Activated naive CD8-positive, alpha-beta T cell treated with anti-CD3 and anti-CD28 coated beads, Interleukin-2, amount 10 ng/mL, durations not matched to agents 7 days and 5 days (primary cell): ENCODE results near the gene CHMP2A. TPM values are rescaled to one million over a fixed set of nuclear protein-coding genes. Genes with fewer than 3 reads are reported as not detected.

ENCODE experiments used
- ATAC-seq: fragments of 150-1000 bp; cut with Tn5 transposase; one replicate; pipeline ENCODE4 v1.10.0; 2021; ENCODE audit warnings: low read depth, moderate library complexity
- POLR2A ChIA-PET: fragments of 350-600 bp; sonication (Branson Sonifier 250); formaldehyde crosslinking; loops from one replicate; lab custom pipeline; 2021; ENCODE audit warnings: antibody characterized with exemption; lab: Charles Lee
- DNase-seq: peaks from one replicate; pipeline ENCODE4 v3.0.0; 2021
- H3K27ac Mint-ChIP-seq: one replicate; pipeline ENCODE4 v1.8.0; 2022; ENCODE audit warnings: mild to moderate bottlenecking, mixed read lengths
- H3K27me3 Mint-ChIP-seq: one replicate; pipeline ENCODE4 v1.8.0; 2022; ENCODE audit warnings: mild to moderate bottlenecking, moderate library complexity, mixed read lengths
- H3K36me3 Mint-ChIP-seq: one replicate; pipeline ENCODE4 v1.8.0; 2021; ENCODE audit warnings: mild to moderate bottlenecking, mixed read lengths
- H3K4me1 Mint-ChIP-seq: one replicate; pipeline ENCODE4 v1.8.0; 2021; ENCODE audit warnings: mixed read lengths
- H3K4me3 Mint-ChIP-seq: one replicate; pipeline ENCODE4 v1.8.0; 2022; ENCODE audit warnings: mild to moderate bottlenecking, moderate library complexity, mixed read lengths
- H3K9me3 Mint-ChIP-seq: one replicate; pipeline ENCODE4 v1.8.0; 2021; ENCODE audit warnings: mixed read lengths
- total RNA-seq, 2 experiments: library from RNA; stranded (reverse); gene quantifications; one replicate each; pipeline ENCODE4 v1.2.3, GENCODE V29; 2021

CHMP2A gene
- total RNA-seq, 2 experiments from 2014 or later, result 99.0 to 111 TPM

DNA sequence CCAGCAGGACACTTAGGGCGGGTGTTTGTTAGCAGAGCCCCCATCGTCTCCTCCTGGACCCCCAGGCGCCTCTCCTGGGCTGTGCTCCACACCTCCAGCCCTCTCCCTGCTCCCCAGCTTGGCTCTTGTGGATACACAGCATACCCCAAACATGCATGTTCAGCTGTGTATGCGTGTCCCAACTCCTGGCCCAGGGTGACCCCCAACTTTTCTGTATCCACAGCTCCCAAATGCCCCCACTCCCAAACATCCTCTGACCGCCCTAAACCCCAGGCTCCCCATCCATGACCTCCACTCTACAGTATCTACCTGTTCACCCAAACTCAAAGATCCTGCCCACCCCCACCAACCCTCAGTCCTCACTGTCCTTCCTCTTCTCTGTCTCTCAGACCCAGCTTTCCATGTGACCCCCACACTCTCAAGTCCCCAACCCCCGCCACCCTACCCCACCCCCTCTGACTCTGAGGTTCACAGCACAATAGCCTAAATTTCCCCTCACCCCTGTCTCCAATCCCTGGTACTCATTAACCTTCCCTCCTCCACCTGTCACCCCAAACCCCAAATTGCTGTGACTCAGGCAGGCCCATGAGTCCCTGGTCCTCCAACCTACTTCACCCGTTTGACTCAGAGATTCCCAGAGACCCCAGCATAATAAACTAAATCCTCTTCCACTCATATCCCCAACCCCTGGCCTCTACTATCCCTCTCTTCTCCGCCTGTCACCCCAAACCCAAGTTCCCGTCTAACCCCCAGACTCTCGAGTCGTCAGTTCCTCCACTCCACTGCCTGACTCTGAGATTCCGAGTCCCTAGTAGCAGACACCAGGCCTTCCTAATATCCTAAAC is 2.5 kb upstream of the CHMP2A start:
- peaks cover 42% of the 10 kb centered on the region for H3K4me1 Mint-ChIP-seq
- H3K9me3 Mint-ChIP-seq, result no peaks in the 10 kb centered on the region
- peak; percentile 28 for DNase-seq
- no peak for ATAC-seq
- POLR2A ChIA-PET, result interaction anchor here (0.5 to 5.9 kb wide), 8 partner anchors 13 to 44 kb away, joined by 3 to 50 read pairs (median 4); partner anchors contain the start of genes MZF1, TRIM28 and ZBTB45
- no peaks in the 10 kb centered on the region for H3K27me3 Mint-ChIP-seq
- H3K36me3 Mint-ChIP-seq, result peaks cover 26% of the 10 kb centered on the region
- peak overlapping the region; percentile 98 for H3K27ac Mint-ChIP-seq
- H3K4me3 Mint-ChIP-seq, result peak overlapping the region; percentile 96

DNA sequence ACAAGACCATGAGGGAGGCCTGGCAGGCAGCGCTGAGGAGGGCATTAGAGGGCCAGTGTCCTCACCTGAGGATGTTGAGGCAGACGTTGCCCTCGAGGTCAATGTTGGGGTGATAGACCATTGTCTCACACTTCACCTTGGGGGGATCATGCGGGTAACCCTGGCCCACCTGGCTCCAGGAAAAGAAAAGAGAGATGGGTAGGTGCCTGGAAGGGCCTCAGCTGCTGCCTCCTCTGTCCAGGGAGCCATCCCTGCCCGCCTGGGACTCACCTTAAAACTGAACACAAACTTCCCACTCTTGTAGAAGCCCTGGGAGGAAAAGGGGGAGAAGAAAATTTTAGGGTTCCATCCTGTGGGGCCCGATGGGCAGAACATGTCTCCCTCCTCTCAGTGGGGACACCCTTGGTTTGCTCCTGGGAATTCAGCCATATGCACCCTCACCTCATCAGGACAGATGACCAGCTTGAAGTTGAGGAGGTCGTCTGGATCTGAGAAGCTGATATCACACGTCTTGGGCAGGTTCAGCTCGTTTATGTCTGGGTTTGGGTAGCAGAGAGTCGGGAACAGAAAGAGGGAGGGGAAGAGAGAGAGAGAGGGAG is 1.8 kb upstream of the CHMP2A start:
- no peak for ATAC-seq
- Mint-ChIP-seq H3K4me3 (peak overlapping the region; percentile 96), H3K27me3 (no peaks in the 10 kb centered on the region), H3K27ac (peak overlapping the region; percentile 98), H3K4me1 (peaks cover 43% of the 10 kb centered on the region), H3K9me3 (no peaks in the 10 kb centered on the region), H3K36me3 (peaks cover 26% of the 10 kb centered on the region)
- POLR2A ChIA-PET, result interaction anchor here (0.8 to 4.8 kb wide), 4 partner anchors 12 to 38 kb away, joined by 3 to 28 read pairs (median 4); partner anchors contain the start of genes TRIM28 and ZBTB45
- DNase-seq, result no peak

DNA sequence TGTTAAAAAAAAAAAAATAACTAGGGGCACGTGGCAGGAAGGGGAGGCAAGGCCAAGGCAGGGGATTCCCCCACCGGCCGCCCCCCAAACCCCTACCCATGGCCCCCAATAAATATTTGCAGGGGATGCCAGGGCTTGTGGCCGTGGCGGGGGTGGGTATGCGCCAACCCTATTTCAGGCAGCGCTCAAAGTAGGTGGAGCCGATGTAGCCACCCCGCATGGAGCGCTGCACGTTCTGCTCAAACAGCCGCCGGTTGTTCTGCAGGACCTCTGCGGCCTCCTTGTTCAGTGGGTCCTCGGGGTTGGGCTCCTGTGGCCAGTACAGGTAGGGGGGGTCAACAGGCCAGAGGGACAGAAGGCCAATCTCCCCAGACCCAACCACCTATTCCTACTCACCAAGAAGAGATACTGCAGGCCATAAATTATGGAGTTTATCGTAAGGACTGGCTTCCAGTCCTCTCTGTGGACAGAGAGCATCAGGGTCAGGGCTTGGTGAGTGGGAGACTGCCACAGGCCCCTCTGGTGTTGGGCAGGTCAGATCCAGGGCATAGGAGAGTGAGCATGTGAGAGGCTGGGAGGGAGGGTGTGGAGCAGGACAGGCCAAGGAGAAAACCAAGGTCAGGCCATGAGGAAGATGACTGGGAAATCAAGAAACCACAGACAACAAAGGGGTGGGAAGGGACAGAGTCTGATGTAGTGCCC is 1.2 kb upstream of the CHMP2A start:
- Mint-ChIP-seq H3K9me3 (no peaks in the 10 kb centered on the region), H3K27me3 (no peaks in the 10 kb centered on the region), H3K27ac (peak overlapping the region; percentile 98), H3K4me3 (peak overlapping the region; percentile 96), H3K4me1 (peaks cover 37% of the 10 kb centered on the region), H3K36me3 (peaks cover 26% of the 10 kb centered on the region)
- DNase-seq (no peak), ATAC-seq (no peak)
- POLR2A ChIA-PET, result interaction anchor here (1.2 to 3.7 kb wide), 9 partner anchors 7 to 105 kb away, joined by 3 to 72 read pairs (median 9); partner anchors contain the start of genes MZF1, TRIM28, ZBTB45 and ZNF324B

DNA sequence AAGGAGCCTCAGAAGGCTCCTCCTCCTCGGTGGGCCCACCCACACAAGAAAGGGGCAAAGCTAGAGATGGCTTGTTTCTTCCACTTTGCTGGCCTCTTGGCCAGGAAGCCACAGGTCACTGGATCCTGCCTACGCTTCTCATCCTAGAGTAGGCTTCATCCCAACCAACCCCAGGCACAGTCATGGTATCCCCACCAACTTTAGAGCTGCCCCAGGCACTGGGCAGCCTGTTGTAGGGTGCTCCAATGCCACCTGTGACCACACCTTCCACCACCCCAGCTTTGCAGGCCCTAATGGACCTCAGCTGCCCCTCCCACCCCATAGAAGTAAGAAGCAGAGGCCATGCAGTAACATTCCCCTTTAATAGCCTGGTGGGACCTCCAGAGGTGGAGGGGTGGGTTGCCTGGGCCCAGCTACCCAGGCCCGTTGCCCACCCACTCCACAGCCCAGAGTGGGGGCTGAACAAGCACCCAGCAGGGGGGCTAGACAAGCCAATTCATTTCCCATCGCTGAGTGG is 522 bp upstream of the CHMP2A start:
- H3K4me3 Mint-ChIP-seq, result peak overlapping the region; percentile 96
- H3K27me3 Mint-ChIP-seq, result no peaks in the 10 kb centered on the region
- ATAC-seq (no peak), DNase-seq (no peak)
- H3K36me3 Mint-ChIP-seq, result peaks cover 28% of the 10 kb centered on the region
- POLR2A ChIA-PET, result interaction anchor here (0.6 to 3.7 kb wide), 10 partner anchors 8 to 104 kb away, joined by 3 to 72 read pairs (median 9); partner anchors contain the start of genes MZF1, TRIM28, ZBTB45 and ZNF324B
- H3K9me3 Mint-ChIP-seq, result no peaks in the 10 kb centered on the region
- H3K27ac Mint-ChIP-seq, result peak overlapping the region; percentile 94
- H3K4me1 Mint-ChIP-seq, result peaks cover 37% of the 10 kb centered on the region

DNA sequence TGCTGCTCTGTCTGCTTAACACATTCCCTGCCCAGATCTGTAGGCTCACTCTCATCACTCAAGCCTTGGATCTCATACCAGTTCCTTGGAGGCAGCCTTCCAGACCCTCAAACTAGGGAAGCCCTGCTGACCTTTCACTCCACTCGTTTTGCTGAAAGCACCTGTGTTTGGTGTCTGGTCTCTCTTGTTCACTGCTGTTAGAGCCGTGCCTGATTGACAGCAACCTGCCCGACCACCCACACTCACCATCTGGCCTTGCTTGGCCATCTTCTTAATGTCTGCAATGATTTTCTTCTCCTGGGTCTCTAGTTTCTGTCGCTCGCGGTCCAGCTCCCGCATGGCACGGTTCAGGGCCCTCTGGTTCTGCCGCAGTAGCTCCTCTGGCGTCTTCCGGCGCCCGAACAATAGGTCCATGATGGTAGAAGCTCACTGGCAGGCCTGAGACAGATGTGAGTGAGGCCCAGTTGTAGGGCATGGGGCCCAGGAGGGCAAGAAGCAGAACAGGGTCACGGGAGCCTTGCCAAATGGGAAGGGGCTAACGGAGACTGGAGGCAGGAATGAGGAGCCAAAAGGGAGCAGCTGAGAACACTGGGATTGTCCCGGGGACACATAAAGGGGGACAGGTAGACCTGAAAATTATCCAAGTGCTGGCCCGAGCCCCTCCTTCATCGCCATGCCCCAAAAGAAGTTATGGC is 959 bp downstream of the CHMP2A start:
- no peak for DNase-seq
- peak overlapping the region; percentile 96 for H3K4me3 Mint-ChIP-seq
- POLR2A ChIA-PET, result interaction anchor here (0.6 to 3.7 kb wide), 10 partner anchors 9 to 1217 kb away, joined by 3 to 72 read pairs (median 9); partner anchors contain the start of genes MZF1, TRIM28 and ZBTB45
- peaks cover 30% of the 10 kb centered on the region for H3K36me3 Mint-ChIP-seq
- no peak for ATAC-seq
- H3K27ac Mint-ChIP-seq, result peak overlapping the region; percentile 94
- H3K9me3 Mint-ChIP-seq, result no peaks in the 10 kb centered on the region
- H3K27me3 Mint-ChIP-seq, result no peaks in the 10 kb centered on the region
- H3K4me1 Mint-ChIP-seq, result peaks cover 31% of the 10 kb centered on the region

DNA sequence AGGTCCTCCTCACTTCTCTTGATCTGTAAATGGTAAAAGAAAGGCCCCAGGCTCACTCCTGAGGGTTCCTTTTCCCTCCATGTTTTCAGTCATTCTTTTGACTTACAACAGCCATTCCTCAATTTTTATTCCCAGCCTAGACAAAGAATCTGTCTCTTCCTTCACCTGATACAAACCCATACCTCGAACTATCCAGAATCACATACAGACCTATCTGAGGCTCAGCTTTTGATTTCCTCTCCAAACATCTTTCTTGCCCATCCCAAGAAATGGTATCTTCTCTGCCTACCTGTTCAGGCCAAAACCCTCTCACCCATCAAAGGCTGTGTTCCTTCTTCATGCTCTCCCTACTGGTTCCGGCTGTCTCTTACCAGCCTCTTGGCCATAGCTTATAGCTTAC is 2.2 kb downstream of the CHMP2A start:
- DNase-seq (no peak), ATAC-seq (no peak)
- Mint-ChIP-seq H3K4me3 (no peak overlapping the region), H3K36me3 (peaks cover 31% of the 10 kb centered on the region), H3K9me3 (no peaks in the 10 kb centered on the region), H3K4me1 (peaks cover 34% of the 10 kb centered on the region), H3K27me3 (no peaks in the 10 kb centered on the region), H3K27ac (peak overlapping the region; percentile 22)
- POLR2A ChIA-PET, result interaction anchor here (0.6 to 3.7 kb wide), 5 partner anchors 8 to 771 kb away, joined by 3 to 72 read pairs (median 18); partner anchors contain the start of genes TRIM28 and ZBTB45

DNA sequence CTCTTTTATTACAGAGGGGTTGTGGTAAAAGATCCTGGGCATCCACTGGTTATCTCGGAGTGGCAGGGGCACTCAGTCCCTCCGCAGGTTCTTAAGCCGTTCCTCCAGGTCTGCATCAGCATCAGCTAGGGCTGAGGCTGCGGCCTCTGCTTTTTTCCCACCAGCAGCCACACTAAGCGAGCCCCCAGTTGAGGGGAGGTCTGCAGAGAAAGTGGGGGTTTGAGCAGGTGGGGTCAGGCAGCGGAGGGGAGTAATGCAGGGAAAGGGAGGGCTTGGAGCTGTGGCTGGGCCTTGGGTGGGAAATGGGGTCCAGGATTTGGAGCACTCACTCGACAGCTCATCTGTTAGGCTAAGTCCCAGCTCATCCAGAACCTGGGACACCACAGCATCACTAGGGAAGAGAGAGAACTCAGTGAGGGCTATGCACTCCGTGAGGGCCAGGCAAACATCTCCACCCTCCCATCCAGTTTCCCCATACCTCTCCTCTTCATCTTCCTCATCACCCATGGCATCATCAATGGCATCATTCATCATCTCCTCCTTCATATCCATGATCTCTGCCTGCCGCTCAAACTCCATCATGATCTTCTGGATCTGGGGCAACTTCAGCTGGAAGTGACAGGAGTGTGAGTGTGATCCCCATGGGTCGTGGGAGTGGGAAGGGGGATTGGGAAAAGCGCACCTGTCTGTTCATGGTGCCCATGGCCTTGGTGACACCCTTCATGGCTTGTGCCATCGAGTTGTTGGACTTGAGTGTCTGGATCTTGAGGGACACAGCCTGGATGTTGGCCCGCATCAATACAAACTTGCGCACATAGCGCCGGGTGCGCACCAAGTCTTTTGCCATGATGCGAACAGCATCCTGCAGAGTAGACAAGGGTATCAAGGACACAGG is 3.1 kb downstream of the CHMP2A start:
- DNase-seq (no peak), ATAC-seq (no peak)
- peaks cover 25% of the 10 kb centered on the region for H3K36me3 Mint-ChIP-seq
- POLR2A ChIA-PET, result interaction anchor here (0.8 to 3.7 kb wide), 5 partner anchors 7 to 32 kb away, joined by 4 to 72 read pairs (median 18); partner anchors contain the start of genes TRIM28 and ZBTB45
- peak overlapping the region; percentile 48 for H3K27ac Mint-ChIP-seq
- peaks cover 30% of the 10 kb centered on the region for H3K4me1 Mint-ChIP-seq
- H3K4me3 Mint-ChIP-seq, result no peak overlapping the region
- H3K9me3 Mint-ChIP-seq, result no peaks in the 10 kb centered on the region
- H3K27me3 Mint-ChIP-seq, result no peaks in the 10 kb centered on the region

DNA sequence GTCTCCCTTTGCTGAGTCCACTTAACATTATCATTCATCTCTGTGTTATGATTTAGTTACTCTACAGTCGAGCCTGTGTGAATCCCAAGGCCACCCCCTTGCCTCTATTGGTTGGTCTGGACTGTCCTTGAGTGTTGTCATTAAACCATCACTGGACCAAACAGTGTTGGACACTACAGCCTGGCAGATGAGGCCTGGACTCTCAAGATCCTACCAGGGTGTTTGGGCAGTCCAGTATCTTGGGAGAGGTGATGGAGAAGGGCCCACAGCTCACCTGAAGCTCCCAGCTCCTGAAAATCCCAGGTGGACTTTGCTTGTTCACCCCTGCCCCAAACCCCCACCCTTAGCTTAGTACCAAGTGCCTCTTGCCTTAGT is 3.8 kb downstream of the CHMP2A start:
- Mint-ChIP-seq H3K4me3 (no peak overlapping the region), H3K27ac (peak overlapping the region; percentile 30), H3K4me1 (peaks cover 30% of the 10 kb centered on the region), H3K36me3 (peaks cover 27% of the 10 kb centered on the region), H3K9me3 (no peaks in the 10 kb centered on the region), H3K27me3 (no peaks in the 10 kb centered on the region)
- DNase-seq, result no peak
- POLR2A ChIA-PET, result interaction anchor here (0.6 to 1.8 kb wide), 3 partner anchors 8 to 31 kb away, joined by 3 to 4 read pairs (median 4); partner anchors contain the start of gene ZBTB45
- ATAC-seq, result no peak

DNA sequence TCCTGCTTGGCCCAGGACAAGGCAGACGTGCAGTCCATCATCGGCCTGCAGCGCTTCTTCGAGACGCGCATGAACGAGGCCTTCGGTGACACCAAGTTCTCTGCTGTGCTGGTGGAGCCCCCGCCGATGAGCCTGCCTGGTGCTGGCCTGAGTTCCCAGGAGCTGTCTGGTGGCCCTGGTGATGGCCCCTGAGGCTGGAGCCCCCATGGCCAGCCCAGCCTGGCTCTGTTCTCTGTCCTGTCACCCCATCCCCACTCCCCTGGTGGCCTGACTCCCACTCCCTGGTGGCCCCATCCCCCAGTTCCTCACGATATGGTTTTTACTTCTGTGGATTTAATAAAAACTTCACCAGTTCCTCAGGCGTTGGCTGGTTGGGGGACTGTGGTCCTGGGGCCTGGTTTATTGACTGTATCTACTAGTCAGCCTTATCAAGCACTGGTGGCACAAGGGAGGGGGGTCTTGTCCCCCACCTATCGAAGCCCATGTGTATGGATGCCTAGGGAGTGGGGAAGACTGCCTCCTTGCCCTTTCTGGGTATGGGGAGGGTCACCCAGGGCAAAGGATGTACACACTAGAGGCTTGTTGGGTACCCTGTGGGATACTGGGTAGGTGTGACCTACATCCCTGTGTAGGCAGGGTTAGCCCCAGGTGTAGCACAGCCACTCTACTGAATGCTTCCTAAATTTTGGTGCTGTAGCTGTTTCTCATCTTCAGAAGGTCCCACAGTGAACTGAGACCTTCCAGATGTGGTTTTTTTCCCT is 4.4 kb downstream of the CHMP2A start:
- H3K4me1 Mint-ChIP-seq, result peaks cover 35% of the 10 kb centered on the region

DNA sequence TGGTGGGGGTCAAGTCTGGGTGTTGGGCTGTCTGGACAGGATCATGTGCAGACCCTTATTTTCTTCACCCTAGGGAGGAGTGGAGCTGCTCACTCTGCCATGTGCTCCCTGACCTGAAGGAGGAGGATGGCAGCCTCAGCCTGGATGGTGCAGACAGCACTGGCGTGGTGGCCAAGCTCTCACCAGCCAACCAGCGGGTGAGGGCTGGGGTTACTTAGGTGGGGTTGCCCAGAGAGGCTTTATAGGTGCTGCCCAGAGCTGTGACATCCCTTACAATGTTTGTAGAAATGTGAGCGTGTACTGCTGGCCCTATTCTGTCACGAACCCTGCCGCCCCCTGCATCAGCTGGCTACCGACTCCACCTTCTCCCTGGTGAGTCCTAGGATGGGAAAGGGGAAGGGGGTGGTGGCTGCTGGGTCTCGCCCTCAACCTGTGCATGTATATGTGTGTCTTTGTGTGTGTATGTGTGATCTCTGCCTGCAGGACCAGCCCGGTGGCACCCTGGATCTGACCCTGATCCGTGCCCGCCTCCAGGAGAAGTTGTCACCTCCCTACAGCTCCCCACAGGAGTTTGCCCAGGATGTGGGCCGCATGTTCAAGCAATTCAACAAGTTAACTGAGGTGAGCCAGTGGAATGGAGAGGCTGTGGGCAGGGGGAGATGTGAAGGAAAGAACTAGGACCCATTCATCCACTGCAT is 5.1 kb downstream of the CHMP2A start:
- DNase-seq (no peak), ATAC-seq (no peak)
- H3K36me3 Mint-ChIP-seq, result peaks cover 37% of the 10 kb centered on the region
- POLR2A ChIA-PET, result no interaction called here
- H3K4me1 Mint-ChIP-seq, result peaks cover 37% of the 10 kb centered on the region
- H3K9me3 Mint-ChIP-seq, result no peaks in the 10 kb centered on the region
- no peak overlapping the region for H3K27ac Mint-ChIP-seq
- H3K4me3 Mint-ChIP-seq, result no peak overlapping the region
- no peaks in the 10 kb centered on the region for H3K27me3 Mint-ChIP-seq

More for the DNA sequence above, 4.4 kb downstream of the CHMP2A start:
- H3K27me3 Mint-ChIP-seq, result no peaks in the 10 kb centered on the region
- peaks cover 31% of the 10 kb centered on the region for H3K36me3 Mint-ChIP-seq
- DNase-seq (no peak), ATAC-seq (no peak)
- H3K9me3 Mint-ChIP-seq, result no peaks in the 10 kb centered on the region
- no peak overlapping the region for H3K27ac Mint-ChIP-seq
- H3K4me3 Mint-ChIP-seq, result no peak overlapping the region
- POLR2A ChIA-PET, result interaction anchor here (0.6 to 1.8 kb wide), 3 partner anchors 9 to 31 kb away, joined by 3 to 4 read pairs (median 4); partner anchors contain the start of gene ZBTB45
